MM.1S (cell line): Measurements from ENCODE around the gene CPXM1.

ENCODE experiments used
- DNase-seq: peaks from one replicate; pipeline ENCODE4 v3.0.0-alpha.2; 2015
- H2AFZ ChIP-seq: fragments of 300-600 bp; sonication (generic); 2 replicates; pipeline ENCODE4 v1.6.0; 2016; ENCODE audit warnings: antibody characterized with exemption, low read length
- H3F3A ChIP-seq: fragments of 300-600 bp; sonication (generic); 2 replicates; pipeline ENCODE4 v1.6.1; 2016; ENCODE audit warnings: mild to moderate bottlenecking, antibody characterized with exemption, low read length, moderate library complexity, mixed read lengths; ENCODE audit not compliant: insufficient read depth
- H3K27ac ChIP-seq: fragments of 300-600 bp; sonication (generic); 2 replicates; pipeline ENCODE4 v1.5.1; 2016; ENCODE audit warnings: mild to moderate bottlenecking, low read length
- H3K27me3 ChIP-seq: fragments of 300-600 bp; sonication (generic); replicated peaks from 2 replicates; pipeline ENCODE4 v1.6.0; 2016; ENCODE audit warnings: low read length; ENCODE audit not compliant: insufficient read depth
- H3K36me3 ChIP-seq: fragments of 300-600 bp; sonication (generic); replicated peaks from 2 replicates; pipeline ENCODE4 v1.6.1; 2016; ENCODE audit warnings: mild to moderate bottlenecking, low read length, mixed read lengths; ENCODE audit not compliant: insufficient read depth
- H3K4me1 ChIP-seq: fragments of 300-600 bp; sonication (generic); 2 replicates; pipeline ENCODE4 v1.6.1; 2016; ENCODE audit warnings: low read length, mixed read lengths
- H3K4me2 ChIP-seq: fragments of 300-600 bp; sonication (generic); 2 replicates; pipeline ENCODE4 v1.6.0; 2016; ENCODE audit warnings: low read depth, low read length
- H3K4me3 ChIP-seq: fragments of 300-600 bp; sonication (generic); 2 replicates; pipeline ENCODE4 v1.5.1; 2016; ENCODE audit warnings: low read length, mixed read lengths
- H3K79me2 ChIP-seq: fragments of 300-600 bp; sonication (generic); 2 replicates; pipeline ENCODE4 v1.6.1; 2016; ENCODE audit warnings: mixed run types, low read length, mixed read lengths
- H3K9ac ChIP-seq: fragments of 300-600 bp; sonication (generic); 2 replicates; pipeline ENCODE4 v1.6.1; 2016; ENCODE audit warnings: low read length, mixed read lengths
- H3K9me2 ChIP-seq: fragments of 300-600 bp; sonication (generic); replicated peaks from 2 replicates; pipeline ENCODE4 v1.6.1; 2016; ENCODE audit warnings: mild to moderate bottlenecking, low read length, mixed read lengths; ENCODE audit not compliant: insufficient read depth
- H3K9me3 ChIP-seq: fragments of 300-600 bp; sonication (generic); replicated peaks from 2 replicates; pipeline ENCODE4 v1.6.1; 2016; ENCODE audit warnings: mild to moderate bottlenecking, low read length, mixed read lengths; ENCODE audit not compliant: insufficient read depth
- H4K20me1 ChIP-seq: fragments of 300-600 bp; sonication (generic); 2 replicates; pipeline ENCODE4 v1.6.1; 2016; ENCODE audit warnings: mild to moderate bottlenecking, low read length, moderate library complexity, mixed read lengths; ENCODE audit not compliant: insufficient read depth
- CTCF ChIP-seq: fragments of 300-600 bp; sonication (generic); IDR thresholded peaks from 2 replicates; pipeline ENCODE4 v1.5.1; 2016; ENCODE audit warnings: antibody characterized with exemption, low read length, mixed read lengths
- EZH2 ChIP-seq: fragments of 300-600 bp; sonication (generic); optimal IDR thresholded peaks from 2 replicates; pipeline ENCODE3; 2017; ENCODE audit warnings: low read depth, mild to moderate bottlenecking, antibody characterized with exemption, low read length, mixed read lengths
- EZH2phosphoT487 ChIP-seq: fragments of 300-600 bp; sonication (generic); IDR thresholded peaks from 2 replicates; pipeline ENCODE4 v1.6.1; 2018; ENCODE audit warnings: antibody characterized with exemption, low read length

The CPXM1 gene

DNA sequence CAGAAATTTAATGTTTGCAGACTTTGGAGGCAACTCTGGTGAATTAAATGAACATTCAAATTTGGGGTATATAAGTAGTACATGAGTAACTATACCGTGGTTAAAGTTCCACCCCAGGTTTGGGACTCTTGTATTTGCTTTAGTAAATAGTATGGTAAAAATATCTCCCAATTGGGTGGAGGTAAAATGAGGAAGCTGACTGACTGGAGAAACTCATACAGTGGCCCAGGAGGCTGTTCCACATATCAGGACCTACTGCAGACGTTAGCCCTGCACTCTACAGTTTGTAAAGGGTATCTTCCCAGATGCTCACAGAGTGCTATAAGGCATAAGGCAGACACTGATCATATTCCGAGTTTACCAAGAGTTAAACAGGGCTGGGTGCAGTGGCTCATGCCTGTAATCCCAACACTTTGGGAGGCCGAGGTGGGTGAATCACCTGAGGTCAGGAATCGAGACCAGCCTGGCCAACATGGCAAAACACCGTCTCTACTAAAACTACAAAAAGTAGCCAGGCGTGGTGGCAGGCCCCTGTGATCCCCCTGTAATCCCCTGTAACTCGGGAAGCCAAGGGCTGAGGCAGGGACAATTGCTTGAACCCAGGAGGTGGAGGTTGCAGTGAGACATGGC lies 53.7 kb downstream of the CPXM1 start:
- Histone ChIP-seq H3K9ac (no peak overlapping the region), H3K4me3 (no peak overlapping the region), H3K27me3 (peaks cover 13% of the 10 kb centered on the region), H3K79me2 (no peaks in the 10 kb centered on the region), H3K9me3 (no peaks in the 10 kb centered on the region), H3K9me2 (no peaks in the 10 kb centered on the region), H3K27ac (no peak overlapping the region), H3K4me1 (peaks cover 21% of the 10 kb centered on the region), H3K36me3 (no peaks in the 10 kb centered on the region), H4K20me1 (no peaks in the 10 kb centered on the region), H3F3A (peaks cover 17% of the 10 kb centered on the region), H3K4me2 (no peak overlapping the region), H2AFZ (no peak overlapping the region)
- no peak for DNase-seq
- no peak for TF ChIP-seq EZH2phosphoT487
- TF ChIP-seq EZH2 = no peak
- no peak for TF ChIP-seq CTCF

GRCh38 chr20:2745936-2746635 lies 54.3 kb downstream of the CPXM1 start:
- H3K36me3 ChIP-seq = no peaks in the 10 kb centered on the region
- peak overlapping the region; percentile 51; the same call in 1 of the 2 replicates for H3K4me2 ChIP-seq
- H3K9me3 ChIP-seq = no peaks in the 10 kb centered on the region
- DNase-seq = no peak
- H4K20me1 ChIP-seq = no peaks in the 10 kb centered on the region
- H3K4me1 ChIP-seq = peaks cover 21% of the 10 kb centered on the region
- peak overlapping the region; percentile 69; the same call in 1 of the 2 replicates for H3K27ac ChIP-seq
- H3K9me2 ChIP-seq = no peaks in the 10 kb centered on the region
- H3K27me3 ChIP-seq = peaks cover 8% of the 10 kb centered on the region
- no peak overlapping the region for H3K4me3 ChIP-seq
- peaks cover 12% of the 10 kb centered on the region for H3F3A ChIP-seq
- TF ChIP-seq EZH2 (no peak), CTCF (no peak), EZH2phosphoT487 (no peak)
- H3K79me2 ChIP-seq = no peaks in the 10 kb centered on the region
- no peak overlapping the region for H3K9ac ChIP-seq
- H2AFZ ChIP-seq = peak overlapping the region; percentile 43; the same call in 1 of the 2 replicates

DNA sequence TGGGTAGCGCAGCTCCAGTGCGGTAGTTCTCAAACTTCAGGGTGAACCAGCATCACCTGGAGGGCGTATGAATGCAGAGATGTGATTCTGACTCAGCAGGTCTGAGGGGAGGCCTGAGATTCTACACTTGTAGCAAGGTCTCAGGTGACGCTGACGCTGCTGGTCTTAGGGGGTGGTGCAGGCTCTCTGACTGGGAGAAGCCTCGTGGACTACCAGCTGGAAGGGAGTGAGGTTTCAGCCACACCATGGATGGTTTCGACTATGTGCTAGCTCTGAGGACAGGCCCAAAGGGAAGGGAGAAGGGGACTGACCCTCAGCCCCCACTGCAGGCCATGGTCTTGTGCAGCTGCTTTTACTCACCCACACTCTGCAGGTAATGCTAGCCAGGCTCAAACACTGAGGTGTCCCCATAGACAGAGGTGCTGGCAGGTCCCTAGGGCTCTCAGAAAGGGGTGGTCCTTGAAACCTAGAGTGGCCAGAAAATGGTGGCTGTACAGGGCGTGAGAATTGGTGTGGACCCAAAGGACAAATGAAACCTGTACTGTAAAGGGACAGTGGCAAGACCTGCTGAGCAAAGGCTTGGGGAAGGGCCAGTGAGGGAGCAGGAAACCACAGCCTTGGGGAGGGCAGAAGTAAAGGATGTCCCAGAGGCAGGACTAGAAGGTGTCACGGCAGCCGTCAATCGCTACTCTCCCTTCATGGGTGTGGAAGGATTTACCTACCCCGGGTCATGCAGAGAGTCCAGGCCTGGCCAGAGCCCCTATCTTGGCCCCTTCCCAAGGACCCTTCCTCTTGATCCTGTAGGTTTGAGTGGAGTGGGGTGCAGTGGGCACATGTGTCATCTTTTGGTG lies 55.1 kb downstream of the CPXM1 start:
- Histone ChIP-seq H4K20me1 (no peaks in the 10 kb centered on the region), H3K9ac (no peak overlapping the region), H2AFZ (peak overlapping the region; percentile 43; the same call in 1 of the 2 replicates), H3F3A (peaks cover 10% of the 10 kb centered on the region), H3K27me3 (no peaks in the 10 kb centered on the region), H3K36me3 (no peaks in the 10 kb centered on the region), H3K27ac (peak overlapping the region; percentile 69), H3K79me2 (no peaks in the 10 kb centered on the region), H3K4me1 (peaks cover 21% of the 10 kb centered on the region), H3K4me3 (no peak overlapping the region), H3K9me2 (no peaks in the 10 kb centered on the region), H3K9me3 (no peaks in the 10 kb centered on the region), H3K4me2 (peak overlapping the region; percentile 51)
- DNase-seq = peak; percentile 86
- TF ChIP-seq EZH2 = no peak
